ENCODE results near the gene IDI1.

Gene IDI1

GRCh38 chr10:1009071-1009494 is 39.8 kb downstream of the IDI1 start:
- no peak for DNase-seq (ENCODE audit: low spot score)
- TF ChIP-seq, protein P1, sequence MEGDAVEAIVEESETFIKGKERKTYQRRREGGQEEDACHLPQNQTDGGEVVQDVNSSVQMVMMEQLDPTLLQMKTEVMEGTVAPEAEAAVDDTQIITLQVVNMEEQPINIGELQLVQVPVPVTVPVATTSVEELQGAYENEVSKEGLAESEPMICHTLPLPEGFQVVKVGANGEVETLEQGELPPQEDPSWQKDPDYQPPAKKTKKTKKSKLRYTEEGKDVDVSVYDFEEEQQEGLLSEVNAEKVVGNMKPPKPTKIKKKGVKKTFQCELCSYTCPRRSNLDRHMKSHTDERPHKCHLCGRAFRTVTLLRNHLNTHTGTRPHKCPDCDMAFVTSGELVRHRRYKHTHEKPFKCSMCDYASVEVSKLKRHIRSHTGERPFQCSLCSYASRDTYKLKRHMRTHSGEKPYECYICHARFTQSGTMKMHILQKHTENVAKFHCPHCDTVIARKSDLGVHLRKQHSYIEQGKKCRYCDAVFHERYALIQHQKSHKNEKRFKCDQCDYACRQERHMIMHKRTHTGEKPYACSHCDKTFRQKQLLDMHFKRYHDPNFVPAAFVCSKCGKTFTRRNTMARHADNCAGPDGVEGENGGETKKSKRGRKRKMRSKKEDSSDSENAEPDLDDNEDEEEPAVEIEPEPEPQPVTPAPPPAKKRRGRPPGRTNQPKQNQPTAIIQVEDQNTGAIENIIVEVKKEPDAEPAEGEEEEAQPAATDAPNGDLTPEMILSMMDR (IDR thresholded peaks at IDR 0.05), result no peak
- no peak overlapping the region for H3K4me3 ChIP-seq

DNA sequence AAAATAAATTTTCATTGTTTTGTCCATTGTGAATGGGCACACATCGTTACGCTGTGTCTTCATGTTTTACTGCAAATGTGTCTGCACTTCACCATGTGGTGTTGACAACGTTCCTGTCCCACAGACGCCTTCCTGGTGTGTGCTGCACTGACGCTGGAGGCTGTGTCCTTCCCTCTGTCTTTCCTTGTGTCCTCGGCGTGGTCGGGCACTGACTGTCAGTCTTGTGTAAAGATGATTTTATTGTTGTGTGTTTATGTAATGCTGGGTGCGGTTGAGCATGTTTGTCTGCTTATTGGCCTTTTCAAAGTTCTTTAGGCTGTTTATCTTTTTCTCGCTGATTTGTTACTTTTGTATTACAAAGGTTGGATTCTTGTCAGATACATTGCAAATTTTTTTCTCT is 41.3 kb downstream of the IDI1 start:
- Histone ChIP-seq H3K4me3 (no peak overlapping the region), H3K27ac (no peak overlapping the region)
- TF ChIP-seq, protein P1 (IDR thresholded peaks at IDR 0.05), result no peak
- no peak for DNase-seq (ENCODE audit: low spot score)

More at GRCh38 chr10:1009071-1009494, 39.8 kb downstream of the IDI1 start:
- H3K27ac ChIP-seq, result no peak overlapping the region

DNA sequence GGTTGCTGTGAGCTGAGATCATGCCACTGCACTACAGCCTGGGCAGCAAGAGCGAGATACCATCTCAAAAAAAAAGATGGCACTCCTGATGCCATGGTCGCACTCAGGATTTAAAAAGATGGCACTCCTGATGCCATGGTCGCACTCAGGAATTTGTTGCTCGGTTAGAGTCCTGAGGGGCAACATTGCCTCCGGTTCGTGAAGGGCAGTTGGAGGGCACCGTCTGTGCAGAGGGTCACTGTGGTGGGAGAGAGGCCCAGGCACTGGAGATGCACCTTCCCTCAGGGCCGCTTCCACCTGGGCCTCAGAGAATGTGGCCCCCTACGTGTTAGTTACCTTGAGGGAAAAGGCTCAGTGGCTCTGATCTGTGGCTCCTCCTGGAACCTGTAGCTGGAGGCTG is 42.3 kb downstream of the IDI1 start:
- H3K4me3 ChIP-seq, result no peak overlapping the region
- no peak overlapping the region for H3K27ac ChIP-seq
- DNase-seq (ENCODE audit: low spot score), result no peak
- TF ChIP-seq, protein P1 (IDR thresholded peaks at IDR 0.05), result no peak

DNA sequence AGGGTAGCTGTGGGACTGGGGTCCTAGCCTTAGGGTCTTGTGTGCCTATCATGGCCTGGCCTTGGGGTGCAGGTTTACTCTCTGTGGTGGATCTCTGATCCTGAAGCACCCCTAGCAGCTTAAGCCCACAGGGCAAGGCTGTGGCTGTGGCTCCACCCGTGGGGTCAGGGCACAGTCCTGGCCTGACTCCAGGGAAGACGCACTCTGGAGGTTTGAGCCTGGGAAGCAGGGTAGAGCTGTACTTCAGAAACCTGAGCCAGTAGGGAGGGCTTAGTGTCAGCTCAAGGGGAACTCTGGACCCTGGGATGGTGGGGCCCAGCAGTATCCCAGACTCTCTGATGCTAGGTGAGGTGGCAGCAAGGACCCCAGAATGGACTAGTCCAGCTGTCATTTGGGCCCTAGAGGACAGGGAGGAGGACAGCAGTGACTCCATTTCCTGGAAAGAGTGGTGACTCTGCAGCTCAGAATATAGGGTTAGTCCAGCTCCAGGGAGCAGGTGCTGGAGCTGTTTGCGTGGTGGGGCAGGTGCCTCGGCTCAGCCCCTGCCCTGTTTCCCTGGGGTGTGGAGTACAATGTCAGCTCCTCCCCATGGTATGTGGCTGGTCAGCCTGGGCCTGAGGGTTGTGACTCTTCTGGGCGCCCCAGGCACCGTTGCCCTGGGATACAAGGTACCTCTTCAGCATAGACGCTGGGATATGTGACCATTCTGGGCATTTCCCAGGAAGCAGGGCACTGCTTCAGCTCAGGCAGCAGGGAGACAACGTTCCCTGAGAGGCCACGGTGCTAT is 44.8 kb downstream of the IDI1 start:
- H3K27ac ChIP-seq, result no peak overlapping the region
- TF ChIP-seq, protein P1 (IDR thresholded peaks at IDR 0.05), result no peak
- no peak overlapping the region for H3K4me3 ChIP-seq
- no peak for DNase-seq (ENCODE audit: low spot score)

DNA sequence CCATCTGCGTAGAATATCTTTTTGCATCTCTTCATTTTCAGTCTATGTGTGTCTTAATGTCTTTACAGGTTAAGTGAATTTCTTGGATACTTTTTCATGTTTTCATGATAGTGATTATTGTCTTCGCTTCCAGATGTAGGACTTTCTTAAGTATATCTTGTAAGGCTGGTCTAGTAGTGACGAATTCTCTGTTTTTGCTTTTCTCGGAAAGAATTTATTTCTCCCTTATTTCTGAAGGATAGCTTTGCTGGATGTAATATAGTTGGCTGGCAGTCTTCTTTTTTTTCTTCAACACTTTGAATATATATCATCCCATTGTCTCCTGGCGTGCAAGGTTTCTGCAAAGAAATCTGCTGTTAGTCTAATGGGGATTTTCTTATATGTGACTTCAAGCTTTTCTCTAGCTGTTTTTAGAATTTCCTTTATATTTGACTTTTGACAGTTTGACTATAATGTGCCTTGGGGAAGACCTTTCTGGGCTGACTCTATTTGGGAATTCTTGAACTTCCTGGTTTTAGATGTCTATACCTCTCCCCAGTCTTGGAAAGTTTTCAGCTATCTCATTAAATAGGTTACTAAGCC is 46.4 kb downstream of the IDI1 start:
- Histone ChIP-seq H3K27ac (no peak overlapping the region), H3K4me3 (no peak overlapping the region)
- TF ChIP-seq, protein P1 (IDR thresholded peaks at IDR 0.05), result no peak
- DNase-seq (ENCODE audit: low spot score), result no peak

DNA sequence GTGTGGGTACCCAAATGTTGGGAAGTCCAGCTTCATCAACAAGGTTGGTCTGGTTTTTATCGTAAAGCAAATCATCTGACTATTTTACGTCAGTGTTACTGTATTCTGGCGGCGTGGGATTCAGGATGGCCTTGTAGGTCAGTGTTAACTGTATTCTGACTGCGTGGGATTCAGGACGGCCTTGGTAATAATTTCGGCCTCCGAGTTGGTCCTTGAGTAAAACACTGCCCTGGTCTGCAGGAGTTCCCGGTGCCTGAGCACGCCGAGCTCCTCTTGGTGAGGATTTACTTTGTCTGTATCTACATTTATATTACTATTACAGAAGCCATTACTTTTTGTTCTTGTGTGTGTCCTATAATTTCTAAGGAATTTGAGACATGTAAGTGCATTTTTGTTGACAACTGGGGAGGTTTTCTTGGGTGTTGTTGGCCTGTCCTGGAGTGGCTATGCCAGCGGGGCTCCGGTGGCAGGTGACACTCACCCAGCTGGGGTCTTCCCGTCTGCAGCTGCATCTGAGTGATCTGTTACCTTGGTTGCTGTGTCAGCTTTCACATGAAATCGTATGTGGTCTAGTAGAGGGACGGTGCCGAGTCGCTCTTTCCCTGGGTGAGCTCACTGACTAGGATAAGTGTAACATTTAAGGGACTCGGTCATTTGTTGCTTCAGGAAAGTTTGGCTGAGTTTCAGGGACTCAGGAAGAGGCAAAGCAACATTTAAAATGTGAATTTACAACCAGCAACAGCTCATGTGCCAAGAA is 51.5 kb downstream of the IDI1 start:
- H3K27ac ChIP-seq, result no peak overlapping the region
- TF ChIP-seq, protein P1 (IDR thresholded peaks at IDR 0.05), result no peak
- DNase-seq (ENCODE audit: low spot score), result no peak
- H3K4me3 ChIP-seq, result no peak overlapping the region
